SK-N-SH (cell line): ENCODE measurements around the gene FMNL2.

Experiments
- ELF1 ChIP-seq: IDR thresholded peaks from 2 replicates; pipeline ENCODE4 v1.4.0; 2012
- POLR2AphosphoS5 ChIP-seq: IDR thresholded peaks from 2 replicates; pipeline ENCODE4 v1.6.1; 2012; ENCODE audit warnings: low read depth, low read length
- RAD21 ChIP-seq: IDR thresholded peaks from 2 replicates; pipeline ENCODE4 v1.6.1; 2012; ENCODE audit warnings: mild to moderate bottlenecking, low read length
- SMC3 ChIP-seq: IDR thresholded peaks from 2 replicates; pipeline ENCODE4 v1.6.1; 2012; ENCODE audit warnings: low read depth, low read length, improper control_type of control experiment
- YY1 ChIP-seq: IDR thresholded peaks from 2 replicates; pipeline ENCODE4 v1.4.0; 2012; ENCODE audit warnings: low read depth, mild to moderate bottlenecking
- TF ChIP-seq, protein P1 (sequence below): fragments of 200-600 bp; sonication (generic); IDR thresholded peaks from 2 replicates; pipeline ENCODE4 v1.6.1; 2017; ENCODE audit warnings: antibody characterized with exemption, mild to moderate bottlenecking, moderate library complexity
- TF ChIP-seq, protein P2 (sequence below): fragments of 150-350 bp; IDR thresholded peaks from 2 replicates; pipeline ENCODE4 v1.6.1; 2017; ENCODE audit warnings: antibody characterized with exemption, low read length, low read depth, borderline replicate concordance

DNA sequence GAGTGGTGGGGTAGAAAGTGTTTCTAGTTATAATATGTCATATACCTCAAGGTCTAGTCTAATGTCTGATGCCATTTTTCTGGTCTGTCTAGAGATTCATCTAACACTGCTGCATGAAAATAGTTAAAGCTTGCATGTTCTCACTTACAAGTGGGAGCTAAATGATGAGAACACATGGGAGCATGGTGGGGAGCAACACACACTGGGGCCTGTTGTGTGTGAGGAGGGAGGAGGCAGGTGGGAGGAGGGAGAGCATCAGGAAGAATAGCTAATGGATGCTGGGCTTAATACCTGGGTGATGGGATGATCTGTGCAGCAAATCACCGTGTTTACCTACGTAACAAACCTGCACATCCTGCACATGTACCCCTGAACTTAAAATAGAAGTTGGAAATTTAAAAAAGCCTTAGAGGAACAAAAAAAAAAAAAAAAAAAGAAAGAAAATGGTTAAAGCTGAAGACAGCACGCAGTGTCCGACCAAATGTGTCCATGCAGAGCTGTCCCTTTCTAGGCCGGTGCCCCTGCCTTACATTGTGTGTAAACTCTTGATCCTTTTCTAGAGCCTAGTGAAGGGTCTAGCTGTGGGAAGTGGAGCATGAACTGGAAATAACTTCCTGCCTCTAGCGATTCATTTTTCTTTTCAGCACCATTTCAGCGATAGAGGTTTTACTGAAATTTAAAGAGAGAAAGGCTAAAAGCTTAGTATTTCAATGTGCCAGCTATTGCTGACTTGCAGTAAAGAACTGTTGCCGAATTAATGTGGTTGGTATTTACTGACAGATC lies 94.0 kb downstream of the FMNL2 start:
- TF ChIP-seq, protein P1, sequence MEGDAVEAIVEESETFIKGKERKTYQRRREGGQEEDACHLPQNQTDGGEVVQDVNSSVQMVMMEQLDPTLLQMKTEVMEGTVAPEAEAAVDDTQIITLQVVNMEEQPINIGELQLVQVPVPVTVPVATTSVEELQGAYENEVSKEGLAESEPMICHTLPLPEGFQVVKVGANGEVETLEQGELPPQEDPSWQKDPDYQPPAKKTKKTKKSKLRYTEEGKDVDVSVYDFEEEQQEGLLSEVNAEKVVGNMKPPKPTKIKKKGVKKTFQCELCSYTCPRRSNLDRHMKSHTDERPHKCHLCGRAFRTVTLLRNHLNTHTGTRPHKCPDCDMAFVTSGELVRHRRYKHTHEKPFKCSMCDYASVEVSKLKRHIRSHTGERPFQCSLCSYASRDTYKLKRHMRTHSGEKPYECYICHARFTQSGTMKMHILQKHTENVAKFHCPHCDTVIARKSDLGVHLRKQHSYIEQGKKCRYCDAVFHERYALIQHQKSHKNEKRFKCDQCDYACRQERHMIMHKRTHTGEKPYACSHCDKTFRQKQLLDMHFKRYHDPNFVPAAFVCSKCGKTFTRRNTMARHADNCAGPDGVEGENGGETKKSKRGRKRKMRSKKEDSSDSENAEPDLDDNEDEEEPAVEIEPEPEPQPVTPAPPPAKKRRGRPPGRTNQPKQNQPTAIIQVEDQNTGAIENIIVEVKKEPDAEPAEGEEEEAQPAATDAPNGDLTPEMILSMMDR = no peak
- TF ChIP-seq SMC3 (no peak), POLR2AphosphoS5 (no peak), YY1 (no peak), RAD21 (no peak), ELF1 (no peak)
- TF ChIP-seq, protein P2, sequence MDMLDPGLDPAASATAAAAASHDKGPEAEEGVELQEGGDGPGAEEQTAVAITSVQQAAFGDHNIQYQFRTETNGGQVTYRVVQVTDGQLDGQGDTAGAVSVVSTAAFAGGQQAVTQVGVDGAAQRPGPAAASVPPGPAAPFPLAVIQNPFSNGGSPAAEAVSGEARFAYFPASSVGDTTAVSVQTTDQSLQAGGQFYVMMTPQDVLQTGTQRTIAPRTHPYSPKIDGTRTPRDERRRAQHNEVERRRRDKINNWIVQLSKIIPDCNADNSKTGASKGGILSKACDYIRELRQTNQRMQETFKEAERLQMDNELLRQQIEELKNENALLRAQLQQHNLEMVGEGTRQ = no peak
